NCI-H2107 (cell line): ENCODE results near the gene F2R.
"Not testable (repeated sequence)": the region's sequence is repeated elsewhere in the genome, so short reads cannot be mapped to it uniquely, and the experiment has no call there.

Experiments
- DNase-seq: peaks from one replicate; lab custom pipeline; 2025; lab: John Stamatoyannopoulos, UW

Gene F2R

DNA sequence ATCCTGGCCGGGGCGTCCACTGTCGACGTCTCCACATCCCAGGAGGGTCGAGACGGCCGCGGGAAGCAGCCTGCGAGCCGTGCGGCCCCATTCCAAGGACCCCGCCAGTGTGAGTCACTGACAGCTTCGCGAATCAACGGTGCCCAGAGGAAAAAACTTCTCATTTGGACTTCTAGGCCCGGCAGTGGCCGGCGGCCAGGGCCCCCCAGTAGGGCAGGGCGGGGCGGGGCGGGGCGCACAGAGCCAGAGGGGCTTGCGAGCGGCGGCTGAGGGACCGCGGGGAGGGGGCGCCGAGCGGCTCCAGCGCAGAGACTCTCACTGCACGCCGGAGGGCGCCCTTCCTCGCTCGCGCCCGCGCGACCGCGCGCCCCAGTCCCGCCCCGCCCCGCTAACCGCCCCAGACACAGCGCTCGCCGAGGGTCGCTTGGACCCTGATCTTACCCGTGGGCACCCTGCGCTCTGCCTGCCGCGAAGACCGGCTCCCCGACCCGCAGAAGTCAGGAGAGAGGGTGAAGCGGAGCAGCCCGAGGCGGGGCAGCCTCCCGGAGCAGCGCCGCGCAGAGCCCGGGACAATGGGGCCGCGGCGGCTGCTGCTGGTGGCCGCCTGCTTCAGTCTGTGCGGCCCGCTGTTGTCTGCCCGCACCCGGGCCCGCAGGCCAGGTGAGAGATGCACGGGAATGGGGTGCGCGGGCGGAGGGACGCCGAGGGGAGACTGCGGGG lies at the start of gene F2R:
Gene F2R (plus strand): TSS at position 391 of the 720 bp plus-strand sequence. CDS start 182 bp downstream, at position 573.
- DNase-seq = no peak

DNA sequence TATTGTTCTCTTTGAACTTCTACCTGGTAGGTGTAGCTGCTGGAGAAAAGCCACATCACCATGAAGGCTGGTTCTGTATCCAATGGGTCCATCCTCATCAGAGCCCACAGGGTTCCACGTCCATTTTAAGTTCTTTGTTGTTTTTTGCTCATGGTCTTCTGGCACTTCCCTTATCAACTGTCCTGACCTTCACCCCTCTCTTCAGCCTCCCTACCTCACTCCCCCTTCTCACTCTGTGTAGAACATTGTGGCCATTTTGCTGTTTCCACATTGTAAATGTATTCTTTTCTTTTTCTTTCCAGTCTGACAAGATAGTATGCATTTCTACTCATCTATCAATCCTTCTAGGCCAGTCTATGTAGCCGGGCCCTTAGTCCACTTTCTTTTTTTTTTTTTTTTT lies 48.4 kb upstream of the F2R start:
- DNase-seq = no peak

DNA sequence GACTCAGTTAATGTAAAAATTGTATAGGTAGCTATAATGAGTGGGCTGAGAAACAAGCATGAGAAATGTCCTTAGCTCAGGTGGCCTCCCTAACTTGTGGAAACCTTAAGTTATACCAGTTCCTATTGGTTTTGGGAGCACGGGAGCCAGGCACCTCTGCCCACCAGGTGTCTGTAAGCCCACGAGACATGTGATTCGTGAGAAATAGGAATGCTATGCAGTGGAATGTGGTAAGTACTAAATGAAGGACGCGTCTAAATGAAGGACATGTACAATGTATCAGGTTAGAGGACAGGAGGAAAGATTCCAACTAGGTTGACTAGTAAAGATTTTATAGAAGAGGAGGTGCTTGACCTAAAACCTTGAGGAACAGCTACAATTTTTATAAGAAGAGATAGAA lies 46.7 kb upstream of the F2R start:
- no peak for DNase-seq

DNA sequence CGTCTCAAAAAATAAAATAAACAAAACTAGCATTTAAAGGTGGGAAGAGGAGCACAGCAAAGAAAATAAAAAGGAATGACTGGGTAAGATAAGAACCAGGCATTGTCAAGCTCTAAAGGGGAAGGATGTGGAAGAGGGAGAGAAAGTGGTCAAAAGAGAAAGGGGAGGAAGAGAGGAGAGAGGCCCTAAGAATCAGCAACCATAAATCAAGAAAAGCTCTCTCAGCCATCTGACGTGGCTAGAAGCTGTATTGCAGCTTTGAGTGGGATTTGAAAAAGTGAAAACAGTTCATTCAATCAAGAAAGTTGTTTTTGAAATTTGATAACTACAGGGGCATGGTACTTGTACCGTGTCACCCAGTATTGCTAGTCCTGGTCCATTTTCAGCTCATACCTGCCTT lies 45.4 kb upstream of the F2R start:
- DNase-seq = no peak

DNA sequence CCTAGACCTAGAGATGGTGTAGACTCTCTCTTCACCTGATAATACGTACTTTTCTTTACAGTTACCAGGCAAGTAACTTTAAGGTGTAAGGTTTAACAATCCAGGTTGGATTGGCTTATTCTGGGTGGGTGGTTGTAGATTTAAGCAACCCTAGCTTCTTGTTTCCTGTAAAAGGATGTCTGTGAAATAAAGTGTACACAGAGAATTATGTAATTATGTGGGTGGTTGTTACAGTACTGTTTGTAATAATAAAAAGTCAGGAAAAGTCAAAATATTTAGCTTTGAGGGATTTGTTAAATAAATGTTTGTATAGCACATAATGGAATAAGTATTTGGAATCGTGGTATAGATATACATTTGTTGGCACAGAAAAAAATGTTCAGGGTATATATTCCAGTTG lies 43.7 kb upstream of the F2R start:
- no peak for DNase-seq

DNA sequence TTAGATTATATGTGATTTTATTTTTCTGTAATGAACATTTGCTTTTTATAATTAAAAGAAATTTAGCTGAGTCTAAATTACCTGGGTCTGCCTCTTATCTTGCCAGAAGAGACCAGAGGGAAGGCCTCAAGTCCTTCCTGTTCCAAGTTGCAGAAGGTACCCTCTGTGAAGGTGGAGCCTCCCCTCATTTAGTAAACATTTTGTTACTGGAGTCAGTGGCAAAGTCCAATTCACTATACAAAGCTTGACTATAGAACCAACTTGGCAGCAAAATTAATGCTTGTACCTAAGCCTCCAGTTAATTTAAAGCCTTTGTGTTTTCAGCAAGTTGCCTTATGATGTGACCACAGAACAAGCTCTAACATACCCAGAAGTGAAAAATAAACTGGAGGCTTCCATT lies 42.8 kb upstream of the F2R start:
- DNase-seq = no peak

DNA sequence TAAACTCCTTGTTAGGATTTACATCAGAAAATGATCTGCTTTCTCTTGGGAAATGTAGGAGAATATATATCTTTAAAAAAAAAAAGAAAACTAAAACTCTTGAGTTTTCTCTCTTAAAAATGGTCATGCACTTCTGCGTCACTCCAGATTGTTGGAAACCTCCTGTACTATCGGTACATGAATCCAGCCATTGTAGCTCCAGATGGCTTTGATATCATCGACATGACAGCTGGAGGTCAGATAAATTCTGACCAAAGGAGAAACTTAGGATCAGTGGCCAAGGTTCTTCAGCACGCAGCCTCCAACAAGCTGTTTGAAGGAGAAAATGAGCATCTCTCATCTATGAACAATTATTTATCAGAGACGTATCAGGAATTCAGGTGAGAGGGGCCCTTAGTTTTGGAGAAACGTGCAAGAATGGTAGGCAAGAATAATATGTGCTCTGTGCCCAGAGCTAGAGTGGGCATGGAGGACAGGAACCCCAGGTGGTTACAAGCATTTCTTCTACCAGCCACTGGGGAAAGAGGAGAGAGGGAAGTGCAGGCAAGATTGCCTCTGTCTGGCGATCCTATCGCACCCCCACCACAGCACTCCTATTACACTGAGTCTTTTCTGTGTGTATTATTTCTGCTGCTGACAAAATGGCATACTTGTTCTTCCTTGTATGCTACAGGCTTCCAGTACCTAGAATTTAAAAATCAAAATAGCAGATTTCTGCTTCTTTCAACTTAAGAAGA lies 41.4 kb upstream of the F2R start:
- DNase-seq = no peak

DNA sequence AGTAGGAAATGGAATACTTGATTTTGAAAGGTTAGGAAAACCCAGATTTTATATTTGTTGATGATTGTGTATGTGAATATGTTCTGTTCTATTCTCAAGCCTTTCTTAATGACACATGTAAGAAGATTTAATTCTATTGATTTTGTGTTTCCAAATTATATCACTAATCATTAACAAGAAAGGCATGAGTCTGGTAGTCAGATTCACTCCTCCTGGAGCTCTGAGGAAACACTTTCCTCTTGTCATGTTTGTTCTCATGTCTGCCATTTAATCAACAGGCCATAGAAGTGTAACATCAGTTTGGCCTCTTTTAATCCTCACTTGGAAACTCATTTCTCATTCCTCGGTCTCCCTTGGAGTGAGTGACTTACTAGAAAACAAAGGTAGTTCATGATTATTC lies 40.6 kb upstream of the F2R start:
- DNase-seq = no peak

DNA sequence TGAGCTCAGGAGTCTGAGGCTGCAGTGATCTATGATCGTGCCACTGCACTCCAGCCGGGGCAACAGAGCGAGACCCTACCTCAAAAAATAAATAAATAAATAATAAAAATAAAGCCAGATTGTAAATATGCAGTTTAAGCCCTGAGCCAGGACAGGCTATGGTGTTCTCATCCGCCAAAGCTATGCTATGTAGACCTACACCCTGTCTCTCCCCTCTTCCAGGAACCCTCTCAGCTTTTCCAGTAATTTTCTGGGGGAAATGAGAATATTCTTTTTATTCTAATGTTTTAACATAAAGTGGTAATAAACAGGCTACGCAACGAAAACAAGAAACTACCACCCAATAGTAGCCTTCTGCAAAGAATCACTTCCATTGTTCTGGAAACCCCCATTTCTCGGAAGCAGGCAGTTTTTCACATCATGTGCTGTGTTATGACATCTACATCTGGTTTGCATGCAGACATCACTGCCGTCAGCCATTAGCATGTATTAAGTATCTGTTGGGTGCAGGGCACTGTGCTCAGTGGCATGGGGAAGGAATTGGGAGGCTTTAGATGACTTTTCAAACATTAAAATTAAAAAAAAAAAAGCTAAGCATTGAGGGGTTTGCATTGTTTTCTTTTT lies 38.0 kb upstream of the F2R start:
- no peak for DNase-seq

DNA sequence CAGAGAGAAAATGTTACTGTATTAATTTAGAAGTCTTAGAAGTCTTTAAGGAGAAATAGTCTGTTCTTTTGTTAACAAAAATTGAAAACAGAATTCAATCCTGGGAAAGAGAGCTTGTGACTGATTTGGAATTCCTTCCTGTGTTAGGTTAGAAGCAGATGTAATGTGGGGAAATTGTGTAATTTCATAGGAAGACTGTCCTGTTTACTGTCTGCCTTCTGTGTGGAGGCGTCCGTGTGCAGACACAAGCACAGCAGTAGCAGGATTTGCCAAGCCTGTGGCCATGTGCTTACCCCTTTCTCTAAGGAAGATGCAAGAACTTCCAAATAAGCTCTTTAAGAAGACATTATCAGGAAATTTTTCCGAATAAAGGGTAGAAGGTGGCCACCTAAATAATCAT lies 36.7 kb upstream of the F2R start:
- no peak for DNase-seq

DNA sequence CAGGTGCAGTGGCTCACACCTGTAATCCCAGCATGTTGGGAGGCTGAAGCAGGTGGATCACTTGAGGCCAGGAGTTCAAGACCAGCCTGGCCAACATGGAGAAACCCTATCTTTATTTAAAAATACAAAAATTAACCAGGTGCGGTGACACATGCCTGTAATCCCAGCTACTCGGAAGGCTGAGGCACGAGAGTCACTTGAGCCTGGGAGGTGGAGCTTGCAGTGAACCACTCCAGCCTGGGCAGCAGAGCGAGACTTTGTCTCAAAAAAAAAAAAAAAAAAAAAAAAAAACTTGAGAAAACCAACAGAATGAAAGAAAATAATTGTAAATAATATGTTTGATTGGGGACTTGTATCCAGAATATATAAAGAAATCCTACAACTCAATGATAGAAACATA lies 35.1 kb upstream of the F2R start:
- not testable (repeated sequence) for DNase-seq

DNA sequence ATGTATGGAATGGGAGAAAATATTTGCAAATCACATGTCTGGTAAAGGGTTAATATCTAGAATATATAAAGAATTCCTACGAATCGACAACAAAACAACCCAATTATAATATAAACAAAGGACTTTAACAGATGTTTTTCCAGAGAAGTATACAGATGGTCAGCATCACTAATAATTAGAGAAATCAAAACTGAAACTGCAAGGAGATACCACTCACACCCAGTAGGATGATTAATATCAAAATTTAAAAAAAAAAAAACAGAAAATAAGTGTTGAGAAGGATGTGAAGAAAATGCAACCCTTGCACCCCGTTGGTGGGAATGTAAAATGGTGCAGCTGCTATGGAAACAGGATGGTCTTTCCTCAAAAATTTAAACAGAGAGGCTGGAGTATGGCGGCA lies 34.6 kb upstream of the F2R start:
- DNase-seq = no peak

DNA sequence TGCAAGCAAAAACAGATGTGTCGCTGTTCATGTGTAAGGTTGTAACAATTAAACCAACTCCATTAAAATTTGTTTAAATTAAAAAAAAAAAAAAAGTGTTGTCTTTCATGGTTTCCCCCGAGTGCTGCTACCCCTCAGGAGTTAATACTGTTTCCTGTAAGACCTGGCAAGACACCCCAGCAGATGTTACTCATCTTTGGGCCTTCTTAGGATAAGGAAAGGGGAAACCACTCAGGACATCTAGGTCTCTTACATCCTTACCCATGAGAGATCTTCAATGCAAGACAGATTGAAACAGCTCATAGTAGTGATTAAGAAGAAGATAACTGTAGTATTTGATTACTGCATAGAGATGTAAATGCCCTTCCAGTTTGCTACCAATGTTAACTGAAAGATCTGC lies 33.5 kb upstream of the F2R start:
- no peak for DNase-seq

DNA sequence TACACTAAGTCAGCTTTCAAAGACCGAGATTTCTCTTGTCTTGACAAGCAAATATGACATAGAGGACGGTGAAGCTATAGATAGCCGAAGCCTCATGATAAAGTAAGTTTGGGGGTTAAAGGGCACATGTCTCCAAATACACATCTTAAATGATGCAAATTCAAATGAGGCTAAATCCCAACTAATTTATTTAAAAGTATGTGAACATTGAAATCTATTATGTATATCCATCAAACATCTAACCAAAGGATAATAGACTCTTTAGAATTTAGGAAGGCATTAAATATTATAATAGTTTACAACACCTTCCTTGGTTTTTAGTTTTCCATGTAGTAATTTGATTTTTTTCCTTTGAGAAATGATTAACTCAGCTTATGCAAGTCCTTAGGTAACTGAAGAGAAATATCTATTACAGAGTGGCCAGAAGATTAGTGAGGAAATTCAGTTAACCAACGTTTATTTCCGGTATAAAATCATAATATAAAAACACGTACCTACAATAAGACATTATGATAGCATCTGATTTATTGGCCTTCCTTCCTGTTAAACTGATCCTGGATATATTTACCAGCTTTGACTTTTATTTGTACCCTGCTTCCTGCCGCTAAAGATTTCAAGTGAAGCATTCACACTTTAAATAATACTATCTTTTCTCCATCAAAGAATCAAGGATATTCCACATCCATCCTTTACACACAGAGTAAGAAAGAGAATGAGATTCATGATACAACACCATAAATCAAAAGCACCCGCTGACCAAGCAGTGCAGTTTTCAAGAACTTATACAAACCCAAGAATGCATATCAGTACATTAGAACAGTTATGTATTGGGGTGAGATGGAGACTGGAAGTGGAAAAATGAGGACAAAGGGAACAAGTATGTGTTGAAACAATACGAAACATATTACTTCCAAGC lies 31.9 kb upstream of the F2R start:
- no peak for DNase-seq

DNA sequence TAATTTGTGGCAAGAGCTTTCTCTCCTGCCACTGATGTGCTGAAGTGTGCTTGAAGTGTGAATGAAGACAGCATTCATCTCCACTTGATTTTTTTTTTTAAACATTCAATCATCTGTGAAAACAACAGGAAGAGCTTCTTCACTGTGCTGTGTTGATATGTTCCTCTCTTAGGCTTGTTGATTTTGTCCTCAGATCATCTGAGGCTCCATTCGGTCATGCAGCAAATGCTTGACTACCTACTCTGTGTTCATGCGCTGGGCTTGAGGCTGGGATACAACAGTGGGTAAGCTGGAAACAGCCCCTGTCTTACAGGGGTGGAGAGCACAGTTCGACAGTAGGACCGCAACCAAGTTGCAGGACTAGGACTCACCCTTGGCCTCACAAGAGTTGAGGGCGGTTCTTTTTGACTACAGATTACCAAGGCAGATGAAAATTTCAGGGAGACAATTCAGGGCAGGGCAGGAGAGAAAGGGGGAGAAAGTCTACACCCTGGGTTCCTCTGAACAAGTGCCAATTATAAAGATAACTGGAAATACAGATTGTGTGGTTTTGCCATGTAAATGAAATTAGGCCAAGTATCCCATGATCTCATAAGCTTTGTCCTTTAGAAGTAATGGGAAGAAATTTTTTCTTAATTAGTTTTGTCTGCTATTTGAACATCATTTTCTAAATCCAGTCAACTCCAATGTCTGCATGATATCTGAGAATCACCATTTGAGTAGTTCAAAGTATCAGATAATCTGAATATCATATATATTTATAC lies 31.0 kb upstream of the F2R start:
- DNase-seq = no peak

DNA sequence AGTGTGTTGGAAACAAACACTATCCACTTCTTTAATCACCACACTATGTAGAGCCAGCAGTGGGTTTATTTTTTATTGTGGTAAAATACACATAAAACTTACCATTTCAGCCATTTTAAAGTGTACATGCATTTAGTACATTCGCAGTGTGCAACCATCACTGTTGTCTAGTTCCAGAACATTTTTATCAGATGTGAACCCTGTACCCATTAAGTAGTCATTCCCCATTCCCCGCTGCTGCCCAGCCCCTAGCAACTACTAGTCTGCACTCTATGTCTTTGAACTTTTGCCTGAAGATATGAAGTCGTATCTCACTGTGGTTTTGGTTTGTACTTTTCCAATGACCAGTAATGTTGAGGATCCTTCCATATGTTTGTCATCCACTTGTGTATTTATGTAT lies 30.2 kb upstream of the F2R start:
- DNase-seq = no peak

DNA sequence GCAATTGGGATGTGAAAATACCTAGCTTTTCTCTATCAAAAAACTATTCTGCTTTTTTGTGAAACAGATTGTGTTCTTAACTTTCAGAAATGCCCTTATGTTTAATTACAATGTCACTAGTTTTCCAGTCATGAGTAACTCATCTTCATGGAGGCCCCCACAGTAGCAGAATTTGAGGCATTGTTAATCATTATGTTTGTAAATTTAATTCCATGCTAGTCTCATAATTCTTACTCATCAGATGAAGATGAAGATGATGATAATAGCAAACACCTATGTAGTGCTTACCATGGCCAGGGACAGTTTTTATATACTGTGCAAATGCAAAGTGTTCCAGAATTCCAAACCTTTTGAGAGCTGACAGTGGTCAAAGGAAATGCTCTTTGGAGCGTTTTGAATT lies 27.7 kb upstream of the F2R start:
- no peak for DNase-seq

DNA sequence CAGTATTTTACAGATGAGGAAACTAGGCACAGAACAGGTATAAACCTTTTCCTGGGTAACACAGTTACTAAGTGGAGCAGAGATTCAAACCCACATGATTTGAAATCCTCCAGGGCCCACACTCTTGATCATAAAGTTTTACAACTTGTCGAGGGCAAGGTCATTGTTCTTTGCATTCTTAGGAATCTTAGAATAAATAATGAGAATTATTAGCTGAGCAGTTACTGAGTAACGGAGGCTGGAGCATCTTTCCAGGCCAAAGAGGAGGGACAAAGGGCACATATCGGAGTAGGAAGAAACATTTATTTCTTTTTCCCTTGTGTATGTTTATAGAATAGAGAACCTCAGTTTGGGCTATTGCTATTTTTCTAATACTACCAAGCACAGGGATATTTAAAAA lies 27.1 kb upstream of the F2R start:
- DNase-seq = no peak

DNA sequence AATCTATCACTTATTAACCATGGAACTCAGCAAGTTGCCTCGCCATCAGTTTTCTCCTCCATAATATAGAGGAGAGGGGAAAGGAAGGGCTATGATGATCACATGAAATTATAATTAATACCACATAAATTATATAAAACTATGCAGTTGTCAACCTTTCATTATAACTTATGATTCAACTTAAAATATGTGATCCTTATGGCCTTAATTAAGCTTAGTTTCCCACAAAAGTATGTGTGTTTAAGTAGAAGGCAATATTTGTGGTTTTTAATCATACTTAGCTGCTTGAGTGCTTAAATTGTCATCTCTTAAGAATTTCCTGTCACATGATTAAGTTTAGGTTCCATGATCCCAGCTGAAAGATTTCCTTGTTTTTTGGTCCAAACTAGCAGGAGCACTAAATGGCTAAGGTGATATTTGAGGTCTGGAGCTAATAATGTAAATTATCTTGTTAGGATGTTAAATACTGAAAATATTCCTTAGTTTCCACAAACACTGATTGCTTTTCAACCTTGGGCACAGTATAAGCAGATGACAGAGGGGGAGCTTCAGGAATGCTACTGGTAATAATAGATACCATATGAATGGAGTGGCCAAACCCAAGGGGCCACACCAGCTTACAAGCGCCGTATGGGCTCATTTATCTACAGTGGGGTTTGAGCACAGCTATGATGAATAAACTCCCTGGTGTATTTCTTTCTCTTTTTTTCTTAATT lies 26.4 kb upstream of the F2R start:
- no peak for DNase-seq

DNA sequence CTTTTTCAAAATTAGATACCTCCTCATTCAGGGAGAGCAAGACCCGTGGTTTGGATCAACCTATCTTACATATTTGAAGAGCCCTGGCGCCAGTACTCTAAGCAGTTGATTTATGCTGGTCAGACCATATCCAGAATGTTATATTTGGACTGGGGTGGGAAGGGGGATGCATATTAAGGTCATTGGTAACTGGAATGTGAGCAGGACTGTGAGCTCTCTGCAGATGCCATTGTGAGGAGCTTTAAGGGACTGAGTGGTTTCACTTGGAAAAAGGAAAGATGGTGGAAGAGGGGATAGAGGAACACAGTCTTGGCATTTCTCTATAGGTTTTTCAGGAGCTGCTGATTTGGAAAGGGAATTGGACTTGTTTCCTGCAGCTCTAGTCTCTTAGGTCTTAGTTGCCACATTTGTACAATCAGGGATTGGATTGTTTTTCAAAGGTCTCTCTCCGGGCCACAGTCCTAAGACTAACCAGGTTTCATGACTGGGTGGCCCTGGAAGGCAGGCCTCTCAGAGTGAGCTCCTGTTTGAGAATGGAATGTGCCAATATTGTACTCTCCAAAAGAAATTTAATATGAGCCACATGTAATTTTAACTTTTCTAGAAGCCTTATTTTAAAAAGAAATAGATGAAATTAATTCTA lies 25.8 kb upstream of the F2R start:
- DNase-seq = no peak
